SK-N-SH (cell line): Measurements from ENCODE around the gene CCDC50. TPM values are rescaled to one million over a fixed set of nuclear protein-coding genes. Genes with fewer than 3 reads are reported as not detected.

ENCODE experiments used
- CTCF ChIA-PET: fragments of 300-600, 350-600 bp; formaldehyde crosslinking; extraction: SDS; loops from one replicate; lab custom pipeline; 2021; lab: Yijun Ruan, JAX
- POLR2A ChIA-PET: fragments of 350-600 bp; sonication (Branson Sonifier 250); formaldehyde crosslinking; extraction: SDS; loops from one replicate; lab custom pipeline; 2020; ENCODE audit warnings: antibody characterized with exemption, inconsistent platforms; lab: Yijun Ruan, JAX
- DNase-seq: peaks from one replicate; pipeline ENCODE4 v3.0.0; 2012
- H2AFZ ChIP-seq: fragments of 200-600 bp; sonication (generic); 2 replicates; pipeline ENCODE4 v1.8.1; 2016; ENCODE audit warnings: antibody characterized with exemption, mild to moderate bottlenecking, low read depth
- H3F3A ChIP-seq: fragments of 200-600 bp; sonication (generic); replicated peaks from 2 replicates; pipeline ENCODE3; 2016; ENCODE audit warnings: antibody characterized with exemption, mild to moderate bottlenecking; ENCODE audit not compliant: insufficient read depth
- H3K27ac ChIP-seq, 2 experiments: fragments of 200-500 bp in 1 of 2; fragments of 200-600 bp in 1 of 2; sonication (Bioruptor generic) in 1 of 2; sonication (generic), shearing (Covaris generic) in 1 of 2; 2 replicates each; pipeline versions ENCODE4 v1.5.1 to v1.6.1; 2014 to 2016; ENCODE audit warnings: low read depth in 2 of 2, inconsistent platforms in 1 of 2, low read length in 1 of 2, mild to moderate bottlenecking in 1 of 2, mixed read lengths in 1 of 2
- H3K27me3 ChIP-seq: fragments of 200-600 bp; sonication (generic), shearing (Covaris generic); 2 replicates; pipeline ENCODE4 v1.6.1; 2016; ENCODE audit warnings: mixed run types; ENCODE audit not compliant: insufficient read depth
- H3K36me3 ChIP-seq, 2 experiments: fragments of 200-500 bp in 1 of 2; fragments of 200-600 bp in 1 of 2; sonication (Bioruptor generic) in 1 of 2; sonication (generic) in 1 of 2; replicated peaks in 1 of 2; 2 replicates each; pipeline versions ENCODE3 to v1.5.1; 2014 to 2016; ENCODE audit warnings: low read length in 1 of 2, mild to moderate bottlenecking in 1 of 2; ENCODE audit not compliant: insufficient read depth in 2 of 2, control insufficient read depth in 1 of 2
- H3K4me1 ChIP-seq, 2 experiments: fragments of 200-500 bp in 1 of 2; fragments of 200-600 bp in 1 of 2; sonication (Bioruptor generic) in 1 of 2; sonication (generic), shearing (Covaris generic) in 1 of 2; 2 replicates each; pipeline versions ENCODE4 v1.5.1 to v1.6.1; 2014 to 2016; ENCODE audit warnings: low read depth in 1 of 2, low read length in 1 of 2, mixed run types in 1 of 2; ENCODE audit not compliant: insufficient read depth in 2 of 2, control insufficient read depth in 1 of 2
- H3K4me2 ChIP-seq: fragments of 200-600 bp; sonication (generic), shearing (Covaris generic); 2 replicates; pipeline ENCODE4 v1.6.1; 2017; ENCODE audit warnings: mixed run types
- H3K4me3 ChIP-seq, 2 experiments: fragments of 200-500 bp in 1 of 2; fragments of 200-600 bp in 1 of 2; sonication (Bioruptor generic) in 1 of 2; sonication (generic), shearing (Covaris generic) in 1 of 2; 2 replicates each; pipeline versions ENCODE4 v1.5.1 to v1.8.1; 2014 to 2016; ENCODE audit warnings: low read depth in 2 of 2, inconsistent platforms in 1 of 2, low read length in 1 of 2, mild to moderate bottlenecking in 1 of 2, mixed read lengths in 1 of 2, moderate library complexity in 1 of 2
- H3K79me2 ChIP-seq: fragments of 200-600 bp; sonication (generic); 2 replicates; pipeline ENCODE4 v1.8.1; 2017; ENCODE audit warnings: mild to moderate bottlenecking; ENCODE audit not compliant: insufficient read depth
- H3K9ac ChIP-seq: fragments of 200-600 bp; sonication (generic); 2 replicates; pipeline ENCODE4 v1.6.1; 2017; ENCODE audit warnings: mixed run types
- H3K9me2 ChIP-seq: fragments of 200-600 bp; sonication (generic); 2 replicates; pipeline ENCODE4 v1.6.1; 2017; ENCODE audit warnings: mixed run types
- H3K9me3 ChIP-seq: fragments of 200-600 bp; sonication (generic); 2 replicates; pipeline ENCODE4 v1.6.1; 2017; ENCODE audit warnings: mixed run types, mild to moderate bottlenecking, moderate library complexity
- H4K20me1 ChIP-seq: fragments of 200-600 bp; sonication (generic); 2 replicates; pipeline ENCODE4 v1.6.1; 2017; ENCODE audit warnings: mild to moderate bottlenecking, mixed run types; ENCODE audit not compliant: insufficient read depth
- CHD2 ChIP-seq: fragments of 150-350 bp; IDR thresholded peaks from 2 replicates; pipeline ENCODE4 v1.6.1; 2018; ENCODE audit warnings: low read length; ENCODE audit not compliant: partially characterized antibody
- ELF1 ChIP-seq: IDR thresholded peaks from 2 replicates; pipeline ENCODE4 v1.4.0; 2012
- EZH2phosphoT487 ChIP-seq: fragments of 200-600 bp; sonication (generic); IDR thresholded peaks from 2 replicates; pipeline ENCODE4 v1.6.1; 2017; ENCODE audit warnings: low read depth, mixed run types, mild to moderate bottlenecking, antibody characterized with exemption, moderate library complexity, borderline replicate concordance
- GATA2 ChIP-seq: sonication (generic); formaldehyde crosslinking; IDR thresholded peaks from 2 replicates; pipeline ENCODE4 v1.5.0; 2020; ENCODE audit warnings: mild to moderate bottlenecking, missing genetic modification reagents
- MEF2A ChIP-seq: IDR thresholded peaks from 2 replicates; pipeline ENCODE4 v1.4.0; 2012; ENCODE audit warnings: low read depth, borderline replicate concordance
- MXI1 ChIP-seq: IDR thresholded peaks from 2 replicates; pipeline ENCODE4 v1.6.1; 2012; ENCODE audit warnings: mild to moderate bottlenecking, low read depth, low read length, improper control_type of control experiment
- POLR2AphosphoS5 ChIP-seq: IDR thresholded peaks from 2 replicates; pipeline ENCODE4 v1.6.1; 2012; ENCODE audit warnings: low read depth, low read length
- RAD21 ChIP-seq: IDR thresholded peaks from 2 replicates; pipeline ENCODE4 v1.6.1; 2012; ENCODE audit warnings: mild to moderate bottlenecking, low read length
- REST ChIP-seq: IDR thresholded peaks from 2 replicates; pipeline ENCODE4 v1.6.1; 2012; ENCODE audit warnings: mild to moderate bottlenecking, low read depth, low read length, moderate library complexity
- RFX5 ChIP-seq: IDR thresholded peaks from 2 replicates; pipeline ENCODE4 v1.6.1; 2012; ENCODE audit warnings: mild to moderate bottlenecking, improper control_type of control experiment, low read length
- SIN3A ChIP-seq: IDR thresholded peaks from 2 replicates; pipeline ENCODE4 v1.6.1; 2012; ENCODE audit warnings: low read depth, mild to moderate bottlenecking, low read length, moderate library complexity, borderline replicate concordance
- SMC3 ChIP-seq: IDR thresholded peaks from 2 replicates; pipeline ENCODE4 v1.6.1; 2012; ENCODE audit warnings: low read depth, low read length, improper control_type of control experiment
- TAF1 ChIP-seq: IDR thresholded peaks from 2 replicates; pipeline ENCODE4 v1.6.1; 2012; ENCODE audit warnings: low read depth, mild to moderate bottlenecking, low read length, moderate library complexity, borderline replicate concordance
- YY1 ChIP-seq: IDR thresholded peaks from 2 replicates; pipeline ENCODE4 v1.4.0; 2012; ENCODE audit warnings: low read depth, mild to moderate bottlenecking
- WGBS: methylation state at CpG from one replicate; pipeline ENCODE4 v1.1.6; 2017; ENCODE audit warnings: low lambda C conversion rate; 5-methylcytosine and 5-hydroxymethylcytosine counted together
- polyA plus RNA-seq, 3 experiments: library from polyadenylated mRNA; depleted of rRNA; stranded (reverse); fragments of >200 nt; gene quantifications; 2 replicates each; pipeline ENCODE4 v1.2.3, GENCODE V29; 2012
- TF ChIP-seq, protein P1 (sequence below): IDR thresholded peaks from 2 replicates; pipeline ENCODE4; 2012
- TF ChIP-seq, protein P2 (sequence below): IDR thresholded peaks from 2 replicates; pipeline ENCODE4 v1.4.0; 2012; ENCODE audit warnings: low read depth
- TF ChIP-seq, protein P3 (sequence below): IDR thresholded peaks from 2 replicates; pipeline ENCODE4 v1.4.0; 2012; ENCODE audit warnings: low read depth, borderline replicate concordance

Gene CCDC50
- polyA plus RNA-seq, 1 of the 3 experiments (the other 2 are of a cell fraction) = 21.9 TPM

DNA sequence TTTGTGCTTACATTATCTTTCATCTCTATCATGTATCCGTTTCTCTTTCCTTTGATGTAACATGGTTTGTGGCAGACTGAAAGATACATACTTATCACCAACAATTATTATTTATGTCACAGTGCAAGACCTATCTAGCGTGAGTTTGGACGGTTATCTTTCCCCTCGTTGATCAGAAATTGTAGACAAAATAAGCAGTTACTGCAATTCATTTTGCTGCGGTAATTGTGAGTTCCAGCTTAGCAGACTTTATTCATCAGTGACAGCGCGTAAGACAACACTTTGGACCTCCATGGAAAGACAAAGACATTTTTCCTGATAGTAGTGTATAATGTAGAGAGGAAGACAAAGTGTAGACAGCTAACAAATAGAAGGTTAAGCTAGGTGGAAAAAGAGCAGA lies 52.1 kb downstream of the CCDC50 start:
- Histone ChIP-seq H3K9ac (no peak overlapping the region), H3K27me3 (no peaks in the 10 kb centered on the region), H3K4me2 (no peak overlapping the region), H3K9me2 (no peaks in the 10 kb centered on the region), H2AFZ (no peak overlapping the region), H3K9me3 (no peaks in the 10 kb centered on the region), H3K27ac (no peak overlapping the region), H3K4me1 (peaks cover 13 to 19% of the 10 kb centered on the region in 2 experiments; a peak in 2 of 4 replicates), H3K4me3 (no peak overlapping the region), H3K36me3 (peaks cover 39 to 60% of the 10 kb centered on the region in 2 experiments), H3F3A (peaks cover 27% of the 10 kb centered on the region), H3K79me2 (no peaks in the 10 kb centered on the region), H4K20me1 (no peaks in the 10 kb centered on the region)
- no peak for DNase-seq
- ChIA-PET POLR2A (no interaction called here), CTCF (no interaction called here)
- no peak for TF ChIP-seq RFX5
- no peak for TF ChIP-seq MEF2A
- no peak for TF ChIP-seq YY1
- no peak for TF ChIP-seq CHD2
- no peak for TF ChIP-seq MXI1
- WGBS = 97% methylated on average over 7 of the region's 7 CpGs

DNA sequence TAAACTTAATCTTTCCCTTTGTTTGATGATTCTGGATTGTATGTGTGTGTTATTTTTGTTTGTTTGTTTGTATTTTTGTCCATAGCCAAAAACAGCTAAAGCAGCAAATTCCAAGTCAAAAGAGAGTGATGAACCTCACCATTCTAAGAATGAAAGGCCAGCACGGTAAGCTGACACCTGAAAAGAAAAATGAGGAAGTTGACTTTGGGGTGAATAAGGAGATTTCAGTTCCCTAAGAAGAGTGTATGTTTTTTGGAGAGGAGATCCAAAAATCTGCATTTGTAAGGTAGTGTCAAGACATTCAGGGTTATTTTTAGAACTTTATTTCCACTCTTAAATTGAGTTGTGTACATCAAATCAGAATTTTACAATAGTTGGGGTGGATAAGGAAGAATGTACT lies 53.5 kb downstream of the CCDC50 start:
- H3K4me1 ChIP-seq = peaks cover 6 to 9% of the 10 kb centered on the region in 2 experiments; a peak in 2 of 4 replicates
- CTCF ChIA-PET = no interaction called here
- H2AFZ ChIP-seq = no peak overlapping the region
- no peaks in the 10 kb centered on the region for H3K79me2 ChIP-seq
- H3K27ac ChIP-seq = no peak overlapping the region
- H3F3A ChIP-seq = peaks cover 15% of the 10 kb centered on the region
- no peak for DNase-seq
- H4K20me1 ChIP-seq = no peaks in the 10 kb centered on the region
- no peak overlapping the region for H3K9ac ChIP-seq
- H3K27me3 ChIP-seq = no peaks in the 10 kb centered on the region
- POLR2A ChIA-PET = no interaction called here
- H3K9me2 ChIP-seq = no peaks in the 10 kb centered on the region
- H3K9me3 ChIP-seq = no peaks in the 10 kb centered on the region
- no peak overlapping the region for H3K4me3 ChIP-seq
- 97% methylated on average over 1 of the region's 1 CpG for WGBS
- H3K4me2 ChIP-seq = no peak overlapping the region
- peaks cover 40 to 60% of the 10 kb centered on the region in 2 experiments for H3K36me3 ChIP-seq
- TF ChIP-seq, protein P1, sequence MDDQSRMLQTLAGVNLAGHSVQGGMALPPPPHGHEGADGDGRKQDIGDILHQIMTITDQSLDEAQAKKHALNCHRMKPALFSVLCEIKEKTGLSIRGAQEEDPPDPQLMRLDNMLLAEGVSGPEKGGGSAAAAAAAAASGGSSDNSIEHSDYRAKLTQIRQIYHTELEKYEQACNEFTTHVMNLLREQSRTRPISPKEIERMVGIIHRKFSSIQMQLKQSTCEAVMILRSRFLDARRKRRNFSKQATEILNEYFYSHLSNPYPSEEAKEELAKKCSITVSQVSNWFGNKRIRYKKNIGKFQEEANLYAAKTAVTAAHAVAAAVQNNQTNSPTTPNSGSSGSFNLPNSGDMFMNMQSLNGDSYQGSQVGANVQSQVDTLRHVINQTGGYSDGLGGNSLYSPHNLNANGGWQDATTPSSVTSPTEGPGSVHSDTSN = no peak
- TF ChIP-seq REST (no peak), MEF2A (no peak), SIN3A (no peak), RAD21 (no peak), GATA2 (CRISPR knock-in tag) (no peak), POLR2AphosphoS5 (no peak), ELF1 (no peak), CHD2 (no peak), EZH2phosphoT487 (no peak), TAF1 (no peak), SMC3 (no peak)
- TF ChIP-seq, protein P2, sequence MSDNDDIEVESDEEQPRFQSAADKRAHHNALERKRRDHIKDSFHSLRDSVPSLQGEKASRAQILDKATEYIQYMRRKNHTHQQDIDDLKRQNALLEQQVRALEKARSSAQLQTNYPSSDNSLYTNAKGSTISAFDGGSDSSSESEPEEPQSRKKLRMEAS = no peak
- TF ChIP-seq, protein P3, sequence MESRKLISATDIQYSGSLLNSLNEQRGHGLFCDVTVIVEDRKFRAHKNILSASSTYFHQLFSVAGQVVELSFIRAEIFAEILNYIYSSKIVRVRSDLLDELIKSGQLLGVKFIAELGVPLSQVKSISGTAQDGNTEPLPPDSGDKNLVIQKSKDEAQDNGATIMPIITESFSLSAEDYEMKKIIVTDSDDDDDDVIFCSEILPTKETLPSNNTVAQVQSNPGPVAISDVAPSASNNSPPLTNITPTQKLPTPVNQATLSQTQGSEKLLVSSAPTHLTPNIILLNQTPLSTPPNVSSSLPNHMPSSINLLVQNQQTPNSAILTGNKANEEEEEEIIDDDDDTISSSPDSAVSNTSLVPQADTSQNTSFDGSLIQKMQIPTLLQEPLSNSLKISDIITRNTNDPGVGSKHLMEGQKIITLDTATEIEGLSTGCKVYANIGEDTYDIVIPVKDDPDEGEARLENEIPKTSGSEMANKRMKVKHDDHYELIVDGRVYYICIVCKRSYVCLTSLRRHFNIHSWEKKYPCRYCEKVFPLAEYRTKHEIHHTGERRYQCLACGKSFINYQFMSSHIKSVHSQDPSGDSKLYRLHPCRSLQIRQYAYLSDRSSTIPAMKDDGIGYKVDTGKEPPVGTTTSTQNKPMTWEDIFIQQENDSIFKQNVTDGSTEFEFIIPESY = no peak
